ENCODE measurements around the gene SLC47A1.

The SLC47A1 gene

GRCh38 chr17:19539841-19540311 is 6.2 kb downstream of the SLC47A1 start:
- no peak overlapping the region for H3K4me3 ChIP-seq (ENCODE audit: low read depth, low read length)
- no peak for DNase-seq (ENCODE audit: low read depth)
- TF ChIP-seq, protein P1, sequence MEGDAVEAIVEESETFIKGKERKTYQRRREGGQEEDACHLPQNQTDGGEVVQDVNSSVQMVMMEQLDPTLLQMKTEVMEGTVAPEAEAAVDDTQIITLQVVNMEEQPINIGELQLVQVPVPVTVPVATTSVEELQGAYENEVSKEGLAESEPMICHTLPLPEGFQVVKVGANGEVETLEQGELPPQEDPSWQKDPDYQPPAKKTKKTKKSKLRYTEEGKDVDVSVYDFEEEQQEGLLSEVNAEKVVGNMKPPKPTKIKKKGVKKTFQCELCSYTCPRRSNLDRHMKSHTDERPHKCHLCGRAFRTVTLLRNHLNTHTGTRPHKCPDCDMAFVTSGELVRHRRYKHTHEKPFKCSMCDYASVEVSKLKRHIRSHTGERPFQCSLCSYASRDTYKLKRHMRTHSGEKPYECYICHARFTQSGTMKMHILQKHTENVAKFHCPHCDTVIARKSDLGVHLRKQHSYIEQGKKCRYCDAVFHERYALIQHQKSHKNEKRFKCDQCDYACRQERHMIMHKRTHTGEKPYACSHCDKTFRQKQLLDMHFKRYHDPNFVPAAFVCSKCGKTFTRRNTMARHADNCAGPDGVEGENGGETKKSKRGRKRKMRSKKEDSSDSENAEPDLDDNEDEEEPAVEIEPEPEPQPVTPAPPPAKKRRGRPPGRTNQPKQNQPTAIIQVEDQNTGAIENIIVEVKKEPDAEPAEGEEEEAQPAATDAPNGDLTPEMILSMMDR (conservative IDR thresholded peaks at IDR 0.05; ENCODE audit: low read depth, low read length) = no peak

DNA sequence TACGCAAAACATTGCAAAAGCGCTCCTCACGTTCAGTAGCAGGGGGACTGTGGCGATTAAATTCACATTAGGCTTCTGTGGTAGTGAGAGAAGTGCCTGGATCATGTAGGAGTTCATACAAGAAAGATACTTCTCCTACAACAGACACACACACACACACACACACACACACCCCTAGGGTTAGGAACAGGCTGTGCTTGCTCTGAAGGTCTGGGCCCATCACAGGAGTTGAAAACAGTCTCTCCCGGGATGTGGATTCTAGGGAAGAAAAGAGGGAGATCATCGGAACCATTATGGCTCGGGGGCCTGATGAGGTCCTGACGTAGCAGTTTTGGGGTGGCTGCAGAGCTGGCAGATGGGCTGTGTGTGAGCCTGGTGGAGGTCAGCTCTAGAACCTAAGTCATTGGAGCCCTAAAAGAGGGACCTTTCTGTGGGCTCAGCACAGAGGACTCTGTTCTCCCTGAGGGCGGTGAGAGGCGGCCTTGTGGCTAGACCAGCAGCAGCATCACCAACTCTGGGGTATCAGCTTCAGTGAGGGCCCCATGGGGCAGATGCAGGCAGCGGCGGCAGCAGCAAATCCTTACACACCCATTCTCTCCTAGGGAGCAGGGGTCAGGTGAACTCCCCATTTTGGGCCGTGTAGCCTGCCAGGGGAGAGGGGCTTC is 7.2 kb downstream of the SLC47A1 start:
- TF ChIP-seq, protein P1 (conservative IDR thresholded peaks at IDR 0.05; ENCODE audit: low read depth, low read length) = no peak
- no peak overlapping the region for H3K4me3 ChIP-seq (ENCODE audit: low read depth, low read length)
- no peak for DNase-seq (ENCODE audit: low read depth)

DNA sequence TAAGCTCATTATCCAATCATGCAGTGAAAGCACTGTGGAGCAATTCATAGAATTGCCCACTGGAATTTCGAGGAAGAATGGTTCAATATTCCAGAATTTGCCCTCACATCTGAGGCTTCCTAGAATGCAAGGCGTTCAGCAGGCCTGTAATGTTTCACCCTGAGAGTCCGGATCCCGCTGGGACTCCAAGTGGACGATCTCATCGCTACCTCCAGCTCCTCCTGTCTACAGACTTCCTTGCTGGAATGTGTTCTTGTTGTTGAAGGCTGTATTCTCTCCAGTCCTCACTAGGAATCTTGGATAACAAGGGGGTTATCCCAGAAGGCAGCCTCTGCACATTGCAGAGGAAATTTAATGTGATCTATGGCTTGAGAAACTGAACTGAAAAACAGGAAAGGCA is 7.8 kb downstream of the SLC47A1 start:
- no peak for DNase-seq (ENCODE audit: low read depth)
- TF ChIP-seq, protein P1 (conservative IDR thresholded peaks at IDR 0.05; ENCODE audit: low read depth, low read length) = no peak
- H3K4me3 ChIP-seq (ENCODE audit: low read depth, low read length) = no peak overlapping the region

DNA sequence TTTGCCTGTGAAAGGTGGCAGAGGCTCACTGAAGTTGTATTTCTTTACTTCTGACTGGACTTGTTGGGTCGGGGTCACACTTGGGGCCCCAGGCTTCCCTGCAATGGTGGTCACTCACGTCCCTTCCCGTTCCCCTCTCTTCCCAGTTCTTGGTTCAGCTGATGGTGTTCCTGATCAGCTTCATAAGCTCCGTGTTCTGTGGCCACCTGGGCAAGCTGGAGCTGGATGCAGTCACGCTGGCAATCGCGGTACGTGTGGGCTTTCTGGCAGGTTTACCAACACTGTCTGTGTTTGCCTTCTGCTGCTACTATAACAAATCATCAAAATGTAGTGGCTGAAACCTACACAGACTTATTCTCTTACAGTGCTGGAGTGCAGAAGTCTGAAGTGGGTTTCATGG is 8.6 kb downstream of the SLC47A1 start:
- TF ChIP-seq, protein P1 (conservative IDR thresholded peaks at IDR 0.05; ENCODE audit: low read depth, low read length) = no peak
- no peak for DNase-seq (ENCODE audit: low read depth)
- no peak overlapping the region for H3K4me3 ChIP-seq (ENCODE audit: low read depth, low read length)

GRCh38 chr17:19544366-19544765 is 10.7 kb downstream of the SLC47A1 start:
- DNase-seq (ENCODE audit: low read depth) = no peak
- TF ChIP-seq, protein P1 (conservative IDR thresholded peaks at IDR 0.05; ENCODE audit: low read depth, low read length) = no peak
- no peak overlapping the region for H3K4me3 ChIP-seq (ENCODE audit: low read depth, low read length)

DNA sequence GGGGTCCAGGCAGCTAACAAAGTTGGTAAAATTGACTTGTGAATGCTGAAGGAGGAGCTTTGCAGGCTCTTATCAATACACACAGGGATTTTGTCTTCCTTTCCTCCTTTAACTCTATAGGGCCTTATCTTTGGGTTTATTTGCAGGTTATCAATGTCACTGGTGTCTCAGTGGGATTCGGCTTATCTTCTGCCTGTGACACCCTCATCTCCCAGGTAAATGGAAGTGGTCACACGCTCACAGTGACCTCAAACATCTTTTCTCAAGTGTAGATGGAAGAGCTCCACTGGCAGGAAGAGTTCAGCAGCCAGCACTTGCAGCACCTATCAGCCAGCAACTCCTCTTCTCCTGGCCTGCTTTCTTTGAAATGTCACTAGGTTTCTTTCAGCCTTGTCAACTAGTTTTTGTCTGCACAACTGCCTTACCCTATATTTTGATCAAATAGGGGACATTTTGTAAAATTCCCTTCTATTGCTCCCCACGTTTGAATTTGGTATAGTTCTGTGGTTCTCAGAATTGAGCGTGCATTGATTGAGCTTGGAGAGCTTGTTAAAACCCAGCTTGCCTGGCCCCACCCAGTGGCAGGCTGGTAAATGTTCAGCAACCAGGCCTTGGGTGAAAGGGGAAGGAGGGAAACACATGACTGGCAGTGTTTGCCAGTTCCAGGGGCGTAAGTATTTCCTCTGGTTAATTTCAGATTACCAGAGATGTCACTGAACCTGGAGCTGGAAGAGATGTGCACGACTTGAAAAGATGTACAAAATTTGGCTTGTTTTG is 12.8 kb downstream of the SLC47A1 start:
- TF ChIP-seq, protein P1 (conservative IDR thresholded peaks at IDR 0.05; ENCODE audit: low read depth, low read length) = no peak
- H3K4me3 ChIP-seq (ENCODE audit: low read depth, low read length) = no peak overlapping the region
- DNase-seq (ENCODE audit: low read depth) = no peak

Measured in choroid plexus epithelial cell (primary cell).